Measurements from ENCODE around the gene FUS.

- TF ChIP-seq CTCF (IDR thresholded peaks at IDR 0.05) (no peak), POLR2A (IDR thresholded peaks at IDR 0.05) (no peak)
Observed at GRCh38 chr16:31219154-31219741, 39.3 kb downstream of the FUS start.

Measured in tibial nerve (tissue), 3 donors.